Measurements from ENCODE around the gene MAN2B2. TPM values are rescaled to one million over a fixed set of nuclear protein-coding genes. Genes with fewer than 3 reads are reported as not detected.
"Not testable (repeated sequence)": the region's sequence is repeated elsewhere in the genome, so short reads cannot be mapped to it uniquely, and the experiment has no call there.

MAN2B2 gene
- polyA plus RNA-seq, 1 donor: 16.4 TPM

GRCh38 chr4:6640292-6641163 is 65.5 kb downstream of the MAN2B2 start, which contains the start of gene MRFAP1:
TSS of gene MRFAP1 (plus strand) at chr4:6640685. CDS start at chr4:6640863, 178 bp downstream.
- peak; percentile 94 for DNase-seq

- peak; percentile 48 for DNase-seq
Measured at GRCh38 chr4:6641164-6641970, 66.4 kb downstream of the MAN2B2 start.

GRCh38 chr4:6641971-6642320 is 67.0 kb downstream of the MAN2B2 start:
- no peak for DNase-seq

GRCh38 chr4:6643141-6643847 is 68.3 kb downstream of the MAN2B2 start:
- DNase-seq: no peak

- DNase-seq: no peak
Measured at GRCh38 chr4:6644792-6645530, 70.0 kb downstream of the MAN2B2 start.

GRCh38 chr4:6647169-6647568 is 72.2 kb downstream of the MAN2B2 start:
- DNase-seq: no peak

- DNase-seq: no peak
Measured at GRCh38 chr4:6647582-6648230, 72.7 kb downstream of the MAN2B2 start.

- DNase-seq: no peak
Measured at GRCh38 chr4:6649216-6649615, 74.2 kb downstream of the MAN2B2 start.

- DNase-seq: not testable (repeated sequence)
Measured at GRCh38 chr4:6654211-6654610, 79.2 kb downstream of the MAN2B2 start.

- DNase-seq: not testable (repeated sequence)
Measured at GRCh38 chr4:6655291-6655690, 80.3 kb downstream of the MAN2B2 start.

- no peak for DNase-seq
Measured at GRCh38 chr4:6655924-6656323, 80.9 kb downstream of the MAN2B2 start.

GRCh38 chr4:6657242-6658208 is 82.5 kb downstream of the MAN2B2 start:
- DNase-seq: no peak

- DNase-seq: no peak
Measured at GRCh38 chr4:6658209-6658595, 83.2 kb downstream of the MAN2B2 start.

GRCh38 chr4:6658597-6659075 is 83.6 kb downstream of the MAN2B2 start:
- no peak for DNase-seq

GRCh38 chr4:6659897-6660296 is 84.9 kb downstream of the MAN2B2 start:
- no peak for DNase-seq

- no peak for DNase-seq
Measured at GRCh38 chr4:6660430-6660829, 85.4 kb downstream of the MAN2B2 start.

GRCh38 chr4:6662591-6662990 is 87.6 kb downstream of the MAN2B2 start:
- no peak for DNase-seq

- DNase-seq: no peak
Measured at GRCh38 chr4:6663596-6664393, 88.8 kb downstream of the MAN2B2 start.

- no peak for DNase-seq
Measured at GRCh38 chr4:6665320-6665654, 90.3 kb downstream of the MAN2B2 start.
